Neutrophil (primary cell): Measurements from ENCODE around the gene WAS.

Experiments used
- H3K27ac ChIP-seq: fragments of 200-600 bp; sonication (generic); 2 replicates; pipeline ENCODE4 v1.5.1; 2016; ENCODE audit warnings: mild to moderate bottlenecking, moderate library complexity
- H3K27me3 ChIP-seq: fragments of 200-600 bp; sonication (generic); 2 replicates; pipeline ENCODE4 v1.6.0; 2016; ENCODE audit warnings: mild to moderate bottlenecking
- H3K36me3 ChIP-seq: fragments of 200-600 bp; sonication (generic); 2 replicates; pipeline ENCODE4 v1.5.1; 2017
- H3K4me1 ChIP-seq, 2 experiments: fragments of 200-600 bp in 1 of 2; sonication (generic) in 1 of 2; 1 replicate in 1 of 2; 2 replicates in 1 of 2; pipeline versions ENCODE4 v1.5.1 to v1.6.1; 2013 to 2016; ENCODE audit warnings: low read depth in 1 of 2, low read length in 1 of 2, mild to moderate bottlenecking in 1 of 2, moderate library complexity in 1 of 2; ENCODE audit not compliant: control insufficient read depth in 1 of 2, insufficient read depth in 1 of 2
- H3K4me3 ChIP-seq, 2 experiments: fragments of 200-600 bp in 1 of 2; sonication (generic) in 1 of 2; 1 replicate in 1 of 2; 2 replicates in 1 of 2; pipeline ENCODE4 v1.5.1; 2013 to 2016; ENCODE audit warnings: low read depth in 1 of 2, low read length in 1 of 2, mild to moderate bottlenecking in 1 of 2, moderate library complexity in 1 of 2
- H3K9me3 ChIP-seq: fragments of 200-600 bp; sonication (generic); 2 replicates; pipeline ENCODE4 v1.5.1; 2016
- TF ChIP-seq, protein P1 (sequence below): fragments of 200-600 bp; sonication (generic); IDR thresholded peaks from 2 replicates; pipeline ENCODE4 v1.5.1; 2016; ENCODE audit warnings: antibody characterized with exemption

WAS gene

DNA sequence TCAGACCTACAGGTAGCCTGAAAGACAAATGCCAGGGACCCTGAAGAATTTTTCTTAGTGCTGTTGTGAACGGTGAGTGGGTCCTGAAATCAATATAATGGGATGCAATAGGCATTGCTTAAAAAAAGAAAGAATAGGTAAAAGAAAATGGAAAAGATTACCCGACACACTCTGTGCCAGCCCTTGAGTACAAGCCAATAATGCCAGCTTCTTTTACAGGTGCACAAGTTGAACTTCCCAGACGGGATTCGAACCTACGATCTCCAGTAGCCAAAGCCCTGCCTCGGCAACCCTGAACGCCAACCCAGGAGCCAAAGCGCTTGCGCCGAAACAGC lies 53.2 kb downstream of the WAS start:
- Histone ChIP-seq H3K9me3 (no peaks in the 10 kb centered on the region), H3K4me1 (peaks cover 9 to 13% of the 10 kb centered on the region in 2 experiments), H3K4me3 (peak overlapping the region; percentile 55 to 67), H3K27me3 (no peaks in the 10 kb centered on the region), H3K36me3 (no peaks in the 10 kb centered on the region), H3K27ac (peak overlapping the region; percentile 93)
- TF ChIP-seq, protein P1, sequence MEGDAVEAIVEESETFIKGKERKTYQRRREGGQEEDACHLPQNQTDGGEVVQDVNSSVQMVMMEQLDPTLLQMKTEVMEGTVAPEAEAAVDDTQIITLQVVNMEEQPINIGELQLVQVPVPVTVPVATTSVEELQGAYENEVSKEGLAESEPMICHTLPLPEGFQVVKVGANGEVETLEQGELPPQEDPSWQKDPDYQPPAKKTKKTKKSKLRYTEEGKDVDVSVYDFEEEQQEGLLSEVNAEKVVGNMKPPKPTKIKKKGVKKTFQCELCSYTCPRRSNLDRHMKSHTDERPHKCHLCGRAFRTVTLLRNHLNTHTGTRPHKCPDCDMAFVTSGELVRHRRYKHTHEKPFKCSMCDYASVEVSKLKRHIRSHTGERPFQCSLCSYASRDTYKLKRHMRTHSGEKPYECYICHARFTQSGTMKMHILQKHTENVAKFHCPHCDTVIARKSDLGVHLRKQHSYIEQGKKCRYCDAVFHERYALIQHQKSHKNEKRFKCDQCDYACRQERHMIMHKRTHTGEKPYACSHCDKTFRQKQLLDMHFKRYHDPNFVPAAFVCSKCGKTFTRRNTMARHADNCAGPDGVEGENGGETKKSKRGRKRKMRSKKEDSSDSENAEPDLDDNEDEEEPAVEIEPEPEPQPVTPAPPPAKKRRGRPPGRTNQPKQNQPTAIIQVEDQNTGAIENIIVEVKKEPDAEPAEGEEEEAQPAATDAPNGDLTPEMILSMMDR = no peak

DNA sequence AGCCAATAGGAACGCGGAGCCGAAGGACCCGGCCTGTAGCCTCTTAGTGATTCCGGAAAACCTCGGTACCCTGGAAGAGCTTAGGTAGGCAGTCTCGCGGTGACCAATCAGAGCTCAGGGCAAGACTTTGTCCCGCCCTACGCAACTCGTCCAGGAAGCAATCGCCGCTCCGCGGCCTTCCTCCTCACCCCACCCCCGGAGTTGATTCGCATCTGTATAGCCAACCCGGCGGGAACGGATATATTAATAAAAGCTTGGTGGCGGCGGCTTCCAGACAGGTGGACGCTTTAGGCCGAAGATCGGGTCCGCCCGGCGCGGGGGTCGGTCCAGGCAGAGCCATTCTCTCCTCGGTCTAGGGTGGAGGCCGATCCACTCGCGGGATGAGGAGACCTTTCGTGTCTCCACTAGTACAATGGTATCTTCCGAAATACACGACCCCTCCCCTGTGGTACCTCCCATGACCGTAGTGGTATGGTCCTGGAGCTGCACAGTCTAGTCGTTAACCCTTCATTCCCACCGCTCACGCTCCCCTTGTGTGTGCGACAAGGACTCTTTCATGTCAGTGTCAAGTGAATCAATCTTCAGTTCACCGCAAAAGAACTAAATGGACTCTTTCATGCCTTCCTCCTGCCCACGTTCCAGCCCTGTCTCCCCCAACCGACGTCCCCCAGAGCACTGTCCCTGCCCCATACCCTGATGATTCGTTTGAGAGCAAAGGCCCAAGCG lies 53.8 kb downstream of the WAS start:
- no peaks in the 10 kb centered on the region for H3K27me3 ChIP-seq
- TF ChIP-seq, protein P1 = no peak
- no peaks in the 10 kb centered on the region for H3K36me3 ChIP-seq
- no peaks in the 10 kb centered on the region for H3K9me3 ChIP-seq
- H3K27ac ChIP-seq = peak overlapping the region; percentile 93
- H3K4me1 ChIP-seq = peaks cover 9 to 13% of the 10 kb centered on the region in 2 experiments
- H3K4me3 ChIP-seq = peak overlapping the region; percentile 55 to 67

DNA sequence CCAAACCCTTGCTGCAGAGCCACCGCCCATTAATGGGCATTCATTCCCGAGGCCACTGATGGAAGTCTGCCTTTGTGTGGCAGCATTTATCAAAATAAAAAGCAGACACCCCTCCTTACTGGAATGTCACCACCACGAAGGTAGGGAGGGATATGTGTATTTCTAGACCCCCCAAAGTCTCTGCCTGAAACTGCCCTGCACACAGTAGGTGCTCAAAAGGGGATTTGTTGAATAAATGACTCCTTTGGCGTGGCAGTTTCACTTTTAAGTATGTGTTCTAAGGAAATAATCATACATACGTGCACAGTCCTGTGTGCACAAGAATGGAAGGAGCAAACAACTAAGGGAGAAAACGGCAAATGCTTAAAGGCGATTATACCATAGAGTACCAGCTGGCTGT lies 54.3 kb downstream of the WAS start:
- peak overlapping the region; percentile 93 for H3K27ac ChIP-seq
- H3K27me3 ChIP-seq = no peaks in the 10 kb centered on the region
- H3K4me3 ChIP-seq = peak overlapping the region; percentile 55 to 67
- peaks cover 9 to 13% of the 10 kb centered on the region in 2 experiments for H3K4me1 ChIP-seq
- no peaks in the 10 kb centered on the region for H3K9me3 ChIP-seq
- H3K36me3 ChIP-seq = no peaks in the 10 kb centered on the region
- TF ChIP-seq, protein P1 = no peak
